HepG2 (cell line): ENCODE measurements around the gene FAT1. TPM values are rescaled to one million over a fixed set of nuclear protein-coding genes. Genes with fewer than 3 reads are reported as not detected.
A peak's percentile ranks its signal among the peaks of the same experiment; 100 is the strongest.

Experiments used
- ADNP ChIP-seq: sonication (generic); formaldehyde crosslinking; IDR thresholded peaks from 2 replicates; pipeline ENCODE4 v1.4.0; 2020; ENCODE audit warnings: missing genetic modification reagents
- CEBPG ChIP-seq: IDR thresholded peaks from 2 replicates; pipeline ENCODE4 v1.6.1; 2016
- ETV5 ChIP-seq: IDR thresholded peaks from 2 replicates; pipeline ENCODE4 v1.6.1; 2018; ENCODE audit warnings: missing biosample characterization, missing genetic modification reagents, inconsistent platforms, borderline replicate concordance
- FIP1L1 ChIP-seq: fragments of 200-400 bp; formaldehyde crosslinking; IDR thresholded peaks from 2 replicates; pipeline ENCODE4 v1.6.1; 2018; ENCODE audit warnings: low read depth, mild to moderate bottlenecking, low read length, moderate library complexity, borderline replicate concordance; ENCODE audit not compliant: insufficient read depth
- HNF4A ChIP-seq: sonication (generic); formaldehyde crosslinking; IDR thresholded peaks from 2 replicates; pipeline ENCODE4 v1.4.0; 2020; ENCODE audit warnings: missing genetic modification reagents
- KIAA2018 ChIP-seq: sonication (generic); formaldehyde crosslinking; IDR thresholded peaks from 2 replicates; pipeline ENCODE4 v1.5.0; 2020; ENCODE audit warnings: mild to moderate bottlenecking, missing genetic modification reagents, borderline replicate concordance
- MXD4 ChIP-seq: IDR thresholded peaks from 2 replicates; pipeline ENCODE4 v1.6.1; 2016; ENCODE audit warnings: mild to moderate bottlenecking, missing biosample characterization, missing genetic modification reagents
- NONO ChIP-seq, 2 experiments: fragments of 450-650 bp in 1 of 2; sonication (generic) in 1 of 2; formaldehyde crosslinking in 1 of 2; IDR thresholded peaks in 1 of 2; conservative IDR thresholded peaks in 1 of 2; 2 replicates each; pipeline versions ENCODE4 v1.6.1 to v1.8.0; 2017 to 2022; ENCODE audit warnings: mild to moderate bottlenecking in 1 of 2, missing genetic modification reagents in 1 of 2, moderate library complexity in 1 of 2
- POLR2AphosphoS2 ChIP-seq: IDR thresholded peaks from 2 replicates; pipeline ENCODE4 v1.6.1; 2011; ENCODE audit warnings: low read depth, low read length, improper control_type of control experiment
- SKI ChIP-seq: fragments of 450-650 bp; IDR thresholded peaks from one replicate; pipeline ENCODE4 v1.6.1; 2018; ENCODE audit warnings: mild to moderate bottlenecking; ENCODE audit not compliant: partially characterized antibody
- SRSF4 ChIP-seq: fragments of 200-400 bp; formaldehyde crosslinking; IDR thresholded peaks from one replicate; pipeline ENCODE4 v1.6.1; 2018; ENCODE audit warnings: mild to moderate bottlenecking, low read depth, low read length, moderate library complexity; ENCODE audit not compliant: poor library complexity, severe bottlenecking
- STAT5B ChIP-seq: sonication (generic); formaldehyde crosslinking; IDR thresholded peaks from 2 replicates; pipeline ENCODE4 v1.4.0; 2020; ENCODE audit warnings: missing genetic modification reagents
- TBX3 ChIP-seq: fragments of 450-650 bp; IDR thresholded peaks from 2 replicates; pipeline ENCODE4 v1.6.1; 2017; ENCODE audit warnings: antibody characterized with exemption, mild to moderate bottlenecking, inconsistent platforms, borderline replicate concordance
- TOE1 ChIP-seq: sonication (generic); formaldehyde crosslinking; IDR thresholded peaks from 2 replicates; pipeline ENCODE4 v1.4.0; 2020; ENCODE audit warnings: mild to moderate bottlenecking, missing genetic modification reagents
- ZBTB21 ChIP-seq: sonication (generic); formaldehyde crosslinking; IDR thresholded peaks from 2 replicates; pipeline ENCODE4 v1.4.0; 2020; ENCODE audit warnings: missing genetic modification reagents
- ZBTB38 ChIP-seq: sonication (generic); formaldehyde crosslinking; IDR thresholded peaks from 2 replicates; pipeline ENCODE4 v1.5.1; 2020; ENCODE audit warnings: mild to moderate bottlenecking, missing genetic modification reagents
- ZGPAT ChIP-seq: IDR thresholded peaks from 2 replicates; pipeline ENCODE4 v1.6.1; 2016; ENCODE audit warnings: mild to moderate bottlenecking
- ZNF12 ChIP-seq: sonication (generic); formaldehyde crosslinking; IDR thresholded peaks from 2 replicates; pipeline ENCODE4 v1.5.0; 2020; ENCODE audit warnings: missing genetic modification reagents
- ZNF569 ChIP-seq: sonication (generic); formaldehyde crosslinking; IDR thresholded peaks from 2 replicates; pipeline ENCODE4 v1.5.0; 2020; ENCODE audit warnings: mild to moderate bottlenecking, missing genetic modification reagents, moderate library complexity, borderline replicate concordance
- ZNF672 ChIP-seq: sonication (generic); formaldehyde crosslinking; IDR thresholded peaks from 2 replicates; pipeline ENCODE4 v1.8.1; 2022; ENCODE audit warnings: missing genetic modification reagents
- ZNF749 ChIP-seq: sonication (generic); formaldehyde crosslinking; IDR thresholded peaks from 2 replicates; pipeline ENCODE4 v1.8.0; 2022; ENCODE audit warnings: mild to moderate bottlenecking, missing genetic modification reagents, moderate library complexity, borderline replicate concordance
- ZSCAN25 ChIP-seq: sonication (generic); formaldehyde crosslinking; IDR thresholded peaks from 2 replicates; pipeline ENCODE4 v1.8.0; 2022; ENCODE audit warnings: mild to moderate bottlenecking, missing genetic modification reagents
- polyA plus RNA-seq, 8 experiments: library from polyadenylated mRNA; depleted of rRNA in 3 of 8; stranded (reverse) in 7 of 8; unstranded in 1 of 8; fragments of >200 nt; fragmentation: Illumina TruSeq in 4 of 8; extraction: Trizol in 4 of 8; gene quantifications; 2 replicates each; pipeline versions ENCODE4 v1.2.1 to v1.2.3, GENCODE V29; 2011 to 2016; ENCODE audit warnings: low read depth in 4 of 8, missing spikeins in 1 of 8, mixed read lengths in 1 of 8; ENCODE audit not compliant: insufficient read depth in 1 of 8
- total RNA-seq, 5 experiments: library from RNA; depleted of rRNA; stranded (reverse); fragments of >200 nt; fragmentation: Illumina TruSeq; extraction: Trizol; gene quantifications; 2 replicates each; pipeline ENCODE4 v1.2.3, GENCODE V29; 2016; ENCODE audit warnings: low read depth in 1 of 5

FAT1 gene
- total and polyA plus RNA-seq, 2 of the 13 experiments (the other 11 are each of a cell fraction or from before 2014, with no cell fraction given) = 185 to 216 TPM

- TF ChIP-seq KIAA2018 (no peak), STAT5B (0 out of 2 replicates have a peak, but pooled peaks have one; percentile 22), NONO (IDR thresholded peaks at IDR 0.05) (no peak), NONO (CRISPR knock-in tag; conservative IDR thresholded peaks at IDR 0.05) (no peak), HNF4A (peak; percentile 73), ZSCAN25 (CRISPR knock-in tag) (no peak), ZGPAT (CRISPR knock-in tag) (peak; percentile 53; the same call in 1 of the 2 replicates), POLR2AphosphoS2 (no peak), ZNF569 (CRISPR knock-in tag) (no peak), ZBTB21 (0 out of 2 replicates have a peak, but pooled peaks have one; percentile 43), ZNF749 (no peak), SRSF4 (no peak), TBX3 (peak; percentile 80), FIP1L1 (no peak), ZNF672 (no peak), MXD4 (CRISPR knock-in tag) (peak; percentile 65; the same call in 1 of the 2 replicates), ZNF12 (CRISPR knock-in tag) (no peak), ADNP (CRISPR knock-in tag) (no peak), CEBPG (CRISPR knock-in tag) (peak; percentile 46; the same call in 1 of the 2 replicates), TOE1 (CRISPR knock-in tag) (no peak), ETV5 (CRISPR knock-in tag) (peak; percentile 86; the same call in 1 of the 2 replicates), ZBTB38 (no peak), SKI (peak; percentile 56)
These were observed 5.1 kb upstream of the FAT1 start (continued) for GRCh38 chr4:186728631-186729271.
